B cell (primary cell): ENCODE measurements around the gene BIRC5. TPM values are rescaled to one million over a fixed set of nuclear protein-coding genes. Genes with fewer than 3 reads are reported as not detected.

Experiments
- ATAC-seq: fragments of 200-7000 bp; cut with Tn5 transposase; one replicate; pipeline ENCODE4 v1.10.0; 2021; ENCODE audit warnings: low read depth, mild to moderate bottlenecking, moderate number of reproducible peaks, moderate library complexity
- CTCF ChIA-PET: fragments of 350-600 bp; sonication (Branson Sonifier 250); formaldehyde crosslinking; loops from one replicate; lab custom pipeline; 2021; ENCODE audit warnings: antibody characterized with exemption, inconsistent platforms; lab: Charles Lee
- POLR2A ChIA-PET: fragments of 350-600 bp; sonication (Branson Sonifier 250); formaldehyde crosslinking; loops from one replicate; lab custom pipeline; 2021; ENCODE audit warnings: antibody characterized with exemption; lab: Charles Lee
- DNase-seq: peaks from one replicate; pipeline ENCODE4 v3.0.0; 2013
- H2AFZ ChIP-seq: 2 replicates; pipeline ENCODE4 v1.6.1; 2012; ENCODE audit warnings: mild to moderate bottlenecking, low read depth, low read length; ENCODE audit not compliant: insufficient read depth, poor library complexity, severe bottlenecking
- H3K27ac ChIP-seq, 2 donors: 1 replicate in 1 of 2; 2 replicates in 1 of 2; pipeline ENCODE4 v1.5.1; 2012 to 2013; ENCODE audit warnings: low read length in 2 of 2, mild to moderate bottlenecking in 2 of 2, moderate library complexity in 1 of 2
- H3K27me3 ChIP-seq, 4 experiments: fragments of 200-600 bp in 1 of 4; sonication (generic) in 1 of 4; replicated peaks in 1 of 4; 1 replicate in 2 of 4; 2 replicates in 2 of 4; pipeline versions ENCODE4 v1.6.1 to v1.7.0; 2013 to 2016; ENCODE audit warnings: low read length in 3 of 4, mild to moderate bottlenecking in 2 of 4, mixed read lengths in 1 of 4, moderate library complexity in 1 of 4; ENCODE audit not compliant: insufficient read depth in 4 of 4, control insufficient read depth in 3 of 4; ENCODE audit errors: control extremely low read depth in 1 of 4
- H3K36me3 ChIP-seq, 2 experiments: replicated peaks in 1 of 2; 1 replicate in 1 of 2; 2 replicates in 1 of 2; pipeline versions ENCODE4 v1.6.1 to v1.7.1; 2013; ENCODE audit warnings: low read length in 1 of 2; ENCODE audit not compliant: insufficient read depth in 2 of 2, control insufficient read depth in 1 of 2; ENCODE audit errors: control extremely low read depth in 1 of 2, extremely low read depth in 1 of 2
- H3K4me1 ChIP-seq, 2 donors: fragments of 200-600 bp in 1 of 2; sonication (generic) in 1 of 2; 1 replicate in 1 of 2; 2 replicates in 1 of 2; pipeline versions ENCODE4 v1.5.1 to v1.6.1; 2013 to 2017; ENCODE audit warnings: low read length in 2 of 2; ENCODE audit not compliant: control insufficient read depth in 2 of 2, insufficient read depth in 2 of 2
- H3K4me2 ChIP-seq: replicated peaks from 2 replicates; pipeline ENCODE3; 2012; ENCODE audit warnings: mild to moderate bottlenecking, low read depth, low read length; ENCODE audit not compliant: poor library complexity, severe bottlenecking
- H3K4me3 ChIP-seq, 5 experiments: fragments of 200-600 bp in 1 of 5; sonication (generic) in 1 of 5; 1 replicate in 3 of 5; 2 replicates in 2 of 5; pipeline versions ENCODE4 v1.5.1 to v1.7.0; 2011 to 2016; ENCODE audit warnings: low read length in 4 of 5, mild to moderate bottlenecking in 4 of 5, low read depth in 2 of 5, control low read depth in 1 of 5, moderate library complexity in 1 of 5; ENCODE audit not compliant: insufficient read depth in 1 of 5; ENCODE audit errors: control extremely low read depth in 1 of 5, extremely low read depth in 1 of 5
- H3K79me2 ChIP-seq: fragments of 200-600 bp; sonication (generic); one replicate; pipeline ENCODE4 v1.6.0; 2016; ENCODE audit warnings: low read length; ENCODE audit not compliant: control insufficient read depth, insufficient read depth
- H3K9ac ChIP-seq: fragments of 200-600 bp; sonication (generic); 2 replicates; pipeline ENCODE4 v1.6.1; 2017; ENCODE audit warnings: mild to moderate bottlenecking, low read length, moderate library complexity
- H3K9me3 ChIP-seq, 3 donors: one replicate each; pipeline versions ENCODE4 v1.6.1 to v1.7.1; 2013; ENCODE audit warnings: low read length in 2 of 3; ENCODE audit not compliant: control insufficient read depth in 2 of 3, insufficient read depth in 1 of 3; ENCODE audit errors: control extremely low read depth in 1 of 3
- H4K20me1 ChIP-seq: 2 replicates; pipeline ENCODE4 v1.6.0; 2012; ENCODE audit warnings: mild to moderate bottlenecking, low read length; ENCODE audit not compliant: insufficient read depth, control insufficient read depth, poor library complexity, severe bottlenecking
- H3K27ac Mint-ChIP-seq: one replicate; pipeline ENCODE4 v1.8.0; 2021; ENCODE audit warnings: mixed read lengths
- H3K27me3 Mint-ChIP-seq: one replicate; pipeline ENCODE4 v1.8.0; 2021; ENCODE audit warnings: mixed read lengths
- H3K4me1 Mint-ChIP-seq: one replicate; pipeline ENCODE4 v1.8.0; 2021; ENCODE audit warnings: mixed read lengths
- H3K4me3 Mint-ChIP-seq: one replicate; pipeline ENCODE4 v1.8.0; 2021; ENCODE audit warnings: mixed read lengths
- H3K9me3 Mint-ChIP-seq: one replicate; pipeline ENCODE4 v1.8.0; 2022; ENCODE audit warnings: mixed read lengths; ENCODE audit not compliant: insufficient read depth
- EZH2 ChIP-seq: IDR thresholded peaks from 2 replicates; pipeline ENCODE4 v1.6.1; 2012; ENCODE audit warnings: borderline replicate concordance, low read depth, mild to moderate bottlenecking, moderate library complexity, low read length; ENCODE audit not compliant: insufficient read depth, poor library complexity, severe bottlenecking
- WGBS: methylation state at CpG from one replicate; pipeline ENCODE4 v1.1.5; 2013; ENCODE audit warnings: missing lambda C conversion rate; ENCODE audit not compliant: insufficient coverage; 5-methylcytosine and 5-hydroxymethylcytosine counted together
- intact Hi-C: fragments of 100-400 bp; cut with micrococcal nuclease; formaldehyde crosslinking; loops from one replicate; pipeline ENCODE4 v1.10.0; 2022
- polyA plus RNA-seq: library from polyadenylated mRNA; depleted of rRNA; stranded (reverse); fragments of >200 nt; gene quantifications from 2 replicates; pipeline ENCODE4 v1.2.3, GENCODE V29; 2012
- total RNA-seq, 2 donors: library from RNA; stranded (reverse); fragments of 120-200 nt in 1 of 2; gene quantifications; 1 replicate in 1 of 2; 2 replicates in 1 of 2; pipeline versions ENCODE4 v1.2.3 to v1.2.4, GENCODE V29; 2013 to 2022
- TF ChIP-seq, protein P1 (sequence below): fragments of 200-600 bp; IDR thresholded peaks from one replicate; pipeline ENCODE4 v1.8.0; 2022; ENCODE audit warnings: antibody characterized with exemption, mild to moderate bottlenecking

BIRC5 gene
- total and polyA plus RNA-seq, 2 donors (not counting 1 experiment from before 2014, with no cell fraction given), result 0.33 to 0.84 TPM

GRCh38 chr17:78223061-78223460, 9.0 kb downstream of the BIRC5 start:
- ChIA-PET CTCF (interaction anchor here (1.3 to 1.5 kb wide), 2 partner anchors 19 to 66 kb away, joined by 3 read pairs; no protein-coding TSS in a partner anchor), POLR2A (interaction anchor here (0.7 kb wide), 1 partner anchor 718 kb away, joined by 5 read pairs; no protein-coding TSS in a partner anchor)
- Histone ChIP-seq H3K9ac (no peak overlapping the region), H3K4me1 (peaks cover 5 to 8% of the 10 kb centered on the region in 2 donors), H3K36me3 (no peaks in the 10 kb centered on the region), H2AFZ (no peak overlapping the region), H3K4me3 (no peak overlapping the region), H3K4me2 (no peak overlapping the region), H3K79me2 (no peaks in the 10 kb centered on the region), H3K27ac (no peak overlapping the region), H4K20me1 (no peaks in the 10 kb centered on the region), H3K9me3 (peaks cover 0 to 7% (median 0%) of the 10 kb centered on the region in 3 donors), H3K27me3 (peaks cover 0 to 18% (median 5%) of the 10 kb centered on the region in 4 experiments)
- WGBS, result 56% methylated on average over 3 of the region's 4 CpGs
- Mint-ChIP-seq H3K9me3 (no peaks in the 10 kb centered on the region), H3K27me3 (peaks cover 4% of the 10 kb centered on the region), H3K27ac (no peak overlapping the region), H3K4me1 (no peaks in the 10 kb centered on the region), H3K4me3 (no peak overlapping the region)
- intact Hi-C loops, result no loop called here
- no peak for TF ChIP-seq EZH2
- TF ChIP-seq, protein P1, sequence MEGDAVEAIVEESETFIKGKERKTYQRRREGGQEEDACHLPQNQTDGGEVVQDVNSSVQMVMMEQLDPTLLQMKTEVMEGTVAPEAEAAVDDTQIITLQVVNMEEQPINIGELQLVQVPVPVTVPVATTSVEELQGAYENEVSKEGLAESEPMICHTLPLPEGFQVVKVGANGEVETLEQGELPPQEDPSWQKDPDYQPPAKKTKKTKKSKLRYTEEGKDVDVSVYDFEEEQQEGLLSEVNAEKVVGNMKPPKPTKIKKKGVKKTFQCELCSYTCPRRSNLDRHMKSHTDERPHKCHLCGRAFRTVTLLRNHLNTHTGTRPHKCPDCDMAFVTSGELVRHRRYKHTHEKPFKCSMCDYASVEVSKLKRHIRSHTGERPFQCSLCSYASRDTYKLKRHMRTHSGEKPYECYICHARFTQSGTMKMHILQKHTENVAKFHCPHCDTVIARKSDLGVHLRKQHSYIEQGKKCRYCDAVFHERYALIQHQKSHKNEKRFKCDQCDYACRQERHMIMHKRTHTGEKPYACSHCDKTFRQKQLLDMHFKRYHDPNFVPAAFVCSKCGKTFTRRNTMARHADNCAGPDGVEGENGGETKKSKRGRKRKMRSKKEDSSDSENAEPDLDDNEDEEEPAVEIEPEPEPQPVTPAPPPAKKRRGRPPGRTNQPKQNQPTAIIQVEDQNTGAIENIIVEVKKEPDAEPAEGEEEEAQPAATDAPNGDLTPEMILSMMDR, result no peak
- ATAC-seq (no peak), DNase-seq (no peak)

GRCh38 chr17:78223765-78224164, 9.7 kb downstream of the BIRC5 start:
- 100% methylated on average over 2 of the region's 3 CpGs for WGBS
- Histone ChIP-seq H4K20me1 (no peaks in the 10 kb centered on the region), H3K27me3 (peaks cover 0 to 25% (median 7%) of the 10 kb centered on the region in 4 experiments), H3K4me3 (no peak overlapping the region), H3K9me3 (peaks cover 0 to 7% (median 0%) of the 10 kb centered on the region in 3 donors), H3K27ac (no peak overlapping the region), H2AFZ (no peak overlapping the region), H3K4me1 (peaks cover 5 to 8% of the 10 kb centered on the region in 2 donors), H3K9ac (no peak overlapping the region), H3K4me2 (no peak overlapping the region), H3K79me2 (no peaks in the 10 kb centered on the region), H3K36me3 (no peaks in the 10 kb centered on the region)
- intact Hi-C loops, result no loop called here
- CTCF ChIA-PET, result interaction anchor here (1.3 to 1.5 kb wide), 2 partner anchors 19 to 66 kb away, joined by 3 read pairs; no protein-coding TSS in a partner anchor
- TF ChIP-seq, protein P1, result no peak
- no peak for TF ChIP-seq EZH2
- Mint-ChIP-seq H3K4me1 (no peaks in the 10 kb centered on the region), H3K4me3 (no peak overlapping the region), H3K27me3 (peaks cover 4% of the 10 kb centered on the region), H3K9me3 (no peaks in the 10 kb centered on the region), H3K27ac (no peak overlapping the region)
- POLR2A ChIA-PET, result no interaction called here
- ATAC-seq, result no peak
- no peak for DNase-seq
